HG03469 (cell line): ENCODE results near the gene RXFP1.

Experiments
- ATAC-seq: cut with Tn5 transposase; IDR thresholded peaks from one replicate; pipeline ENCODE4 v1.9.1; 2021; ENCODE audit warnings: mild to moderate bottlenecking, moderate library complexity, moderate number of reproducible peaks; ENCODE audit not compliant: unreplicated experiment

Gene RXFP1

DNA sequence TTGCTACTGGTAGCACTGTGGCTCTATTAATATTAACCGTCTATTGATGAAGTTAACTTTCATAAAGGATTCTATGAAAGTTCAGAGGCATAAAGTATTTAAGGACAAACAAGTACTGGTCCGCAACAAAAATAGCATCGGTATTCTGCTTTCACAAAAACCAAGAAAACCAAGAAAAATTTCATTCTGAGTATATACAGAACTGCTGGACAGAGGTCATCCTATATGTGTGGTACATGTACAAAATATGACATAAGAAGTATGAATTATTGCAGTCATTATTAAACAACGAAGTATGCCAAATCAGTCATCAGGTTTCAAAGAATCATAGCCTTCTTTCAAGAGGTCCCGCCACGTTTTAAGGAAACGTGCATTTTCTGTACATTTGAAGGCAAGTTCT is 147.6 kb downstream of the RXFP1 start:
- ATAC-seq = no peak

DNA sequence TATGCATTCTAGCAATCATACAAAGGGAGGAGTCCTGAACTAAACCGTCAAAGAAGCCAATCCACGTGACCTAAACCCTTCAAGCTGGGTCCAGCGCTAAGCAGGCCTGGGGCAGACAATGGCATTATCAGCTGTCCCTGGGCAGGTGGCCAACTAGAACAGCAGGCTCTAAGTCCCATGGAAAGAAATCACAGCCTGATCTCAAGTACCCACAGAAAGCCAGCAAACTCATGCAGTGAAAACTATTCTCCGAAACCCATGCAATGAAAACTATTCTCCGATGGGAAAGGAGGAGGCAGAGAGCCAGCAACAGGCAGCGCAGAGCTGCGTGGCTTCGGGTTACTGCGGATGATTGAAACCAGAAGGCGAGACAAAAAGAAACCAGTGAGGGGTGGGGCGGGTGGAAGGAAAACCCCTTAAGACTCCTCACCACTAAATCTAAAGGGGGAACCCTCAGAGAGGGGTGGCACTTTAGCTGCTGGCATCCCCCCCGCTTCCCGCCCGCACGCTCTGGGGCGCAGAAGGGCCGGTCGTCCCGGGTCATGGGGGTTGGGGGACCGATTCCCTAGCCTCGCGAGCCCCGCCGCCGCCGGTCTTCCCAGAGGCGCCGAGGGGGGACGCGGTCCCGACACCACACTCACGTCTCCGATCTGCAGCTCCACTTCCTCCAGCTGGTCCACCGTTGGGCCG is 149.4 kb downstream of the RXFP1 start:
- peak; percentile 11 for ATAC-seq

DNA sequence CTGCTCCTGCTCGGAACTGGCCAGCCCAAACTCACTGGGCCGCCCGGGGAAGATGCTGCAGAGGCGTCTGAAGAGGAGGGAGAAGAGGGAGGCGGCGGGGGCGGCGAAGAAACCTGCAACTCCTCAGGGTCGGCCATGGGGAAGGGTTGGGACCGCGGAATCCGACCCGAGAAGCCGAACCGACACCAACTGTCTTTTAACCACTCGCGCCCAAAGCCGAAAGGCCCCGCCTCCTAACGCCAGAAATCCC is 149.9 kb downstream of the RXFP1 start, which contains the start of gene C4orf46:
Gene C4orf46, minus strand, starts transcription at position 223 of the 250 bp plus-strand sequence. Its CDS starts 86 bp downstream, at position 137.
- no peak for ATAC-seq

DNA sequence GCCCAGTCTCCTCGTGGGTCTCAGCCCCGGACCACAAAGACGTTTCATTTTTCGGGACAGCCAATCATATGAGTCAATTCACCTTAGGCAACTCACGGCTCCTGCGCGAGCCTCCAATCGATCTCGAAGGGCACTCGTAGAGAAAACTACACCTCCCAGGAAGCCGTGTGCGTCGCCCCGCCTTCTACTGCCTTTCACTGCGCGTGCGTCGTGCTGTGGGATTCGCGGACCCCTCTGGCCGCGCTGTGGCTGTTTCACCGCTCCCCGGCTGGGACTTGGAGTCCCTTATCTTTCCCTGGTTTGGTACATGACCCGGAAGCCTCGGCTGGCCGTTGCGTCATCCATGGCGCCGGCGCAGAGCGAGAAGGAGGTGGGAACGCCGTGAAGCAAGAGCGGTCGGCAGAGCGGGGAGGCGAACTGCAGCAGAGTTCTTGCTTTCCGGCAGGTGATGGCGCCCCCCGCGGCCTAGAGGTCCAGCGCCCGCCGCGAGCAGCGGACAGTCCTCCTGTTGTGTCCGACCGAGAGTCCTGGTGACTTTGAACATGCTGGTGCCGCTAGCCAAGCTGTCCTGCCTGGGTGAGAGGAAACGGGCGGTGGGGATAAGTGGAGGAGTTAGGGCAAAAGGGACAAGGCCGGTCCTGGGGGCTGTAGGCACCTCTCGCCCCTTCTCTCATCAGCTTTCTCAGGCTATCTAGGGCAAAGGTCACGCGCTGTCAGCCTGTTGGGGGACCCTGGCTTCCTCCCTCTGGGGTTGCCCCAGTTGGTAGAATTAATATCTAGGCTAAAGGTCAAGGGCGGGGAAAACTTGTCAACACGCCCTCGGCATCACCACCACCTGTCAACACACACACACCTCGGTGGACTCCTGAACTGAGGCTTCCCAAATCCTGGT is 150.5 kb downstream of the RXFP1 start, which contains the start of gene ETFDH:
Gene ETFDH, plus strand, starts transcription at position 382 of the 892 bp plus-strand sequence. Its CDS starts 161 bp downstream, at position 543.
- peak; percentile 87 for ATAC-seq

DNA sequence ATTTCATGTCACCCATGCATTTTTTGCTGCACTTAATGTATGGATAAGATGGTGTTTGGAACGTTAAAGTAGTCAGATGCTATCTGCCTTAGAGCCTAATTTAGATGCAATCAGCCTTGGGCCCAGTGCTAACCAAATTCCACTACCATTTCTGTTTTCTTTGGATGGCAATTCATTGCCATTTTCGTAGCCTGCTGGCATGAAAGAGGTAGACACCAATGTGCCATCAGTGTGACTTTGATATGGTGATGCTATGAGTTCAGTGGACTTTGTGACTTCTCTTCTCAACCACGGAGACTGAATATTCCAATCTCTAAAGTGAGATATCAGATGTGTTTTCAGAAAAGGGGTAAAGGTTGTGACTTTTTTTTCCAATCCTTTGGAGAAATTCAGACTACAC is 152.0 kb downstream of the RXFP1 start:
- no peak for ATAC-seq

DNA sequence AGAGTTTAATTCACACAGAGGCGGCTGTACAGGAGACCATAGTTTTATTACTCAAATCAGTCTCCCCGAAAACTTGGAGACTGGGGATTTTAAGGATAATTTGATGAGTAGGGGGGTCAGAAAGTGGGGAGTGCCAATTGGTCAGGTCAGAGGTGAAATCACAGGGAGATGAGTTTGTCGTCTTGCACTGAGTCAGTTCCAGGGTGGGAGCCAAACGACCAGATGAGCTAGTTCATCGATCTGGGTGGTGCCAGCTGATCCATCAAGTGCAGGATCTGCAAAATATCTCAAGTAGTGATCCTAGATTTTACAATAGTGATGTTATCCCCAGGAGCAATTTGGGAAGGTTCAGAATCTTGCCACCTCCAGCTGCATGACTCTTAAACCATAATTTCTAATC is 154.4 kb downstream of the RXFP1 start:
- no peak for ATAC-seq

DNA sequence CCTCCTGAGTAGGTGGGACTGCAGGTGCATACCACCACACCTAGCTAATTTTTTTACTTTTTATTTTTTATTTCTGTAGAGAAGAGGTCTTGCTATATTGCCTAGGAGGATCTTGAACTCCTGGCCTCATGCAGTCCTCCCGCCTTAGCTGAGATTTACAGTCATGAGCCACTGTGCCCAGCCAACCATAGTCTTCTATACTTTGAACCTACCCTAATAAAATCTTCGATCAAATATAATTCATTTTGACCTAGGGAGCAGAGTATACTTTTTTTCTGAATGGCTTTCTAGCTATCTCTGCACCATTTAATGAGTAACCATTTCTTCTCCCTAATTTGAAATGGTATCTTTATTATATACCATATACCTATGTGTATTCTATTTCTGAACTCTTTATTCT is 157.1 kb downstream of the RXFP1 start:
- ATAC-seq = no peak

DNA sequence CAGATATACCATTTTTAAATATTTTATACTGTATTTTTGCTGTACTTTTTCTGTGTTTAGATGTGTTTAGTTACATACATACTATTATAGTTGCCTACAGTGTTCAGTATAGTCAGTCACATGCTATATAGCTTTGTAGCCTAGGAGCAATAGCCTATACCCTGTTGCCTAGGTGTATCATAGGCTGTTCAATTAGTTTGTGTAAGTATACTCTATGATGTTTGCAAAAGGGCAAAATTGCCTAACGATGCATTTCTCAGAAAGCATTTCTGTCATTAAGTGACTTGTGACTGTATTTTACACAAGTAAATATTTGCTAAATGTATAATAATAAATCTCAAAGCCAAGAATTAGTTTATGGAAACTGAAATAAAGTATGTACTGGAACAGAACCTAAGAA is 159.9 kb downstream of the RXFP1 start:
- no peak for ATAC-seq

DNA sequence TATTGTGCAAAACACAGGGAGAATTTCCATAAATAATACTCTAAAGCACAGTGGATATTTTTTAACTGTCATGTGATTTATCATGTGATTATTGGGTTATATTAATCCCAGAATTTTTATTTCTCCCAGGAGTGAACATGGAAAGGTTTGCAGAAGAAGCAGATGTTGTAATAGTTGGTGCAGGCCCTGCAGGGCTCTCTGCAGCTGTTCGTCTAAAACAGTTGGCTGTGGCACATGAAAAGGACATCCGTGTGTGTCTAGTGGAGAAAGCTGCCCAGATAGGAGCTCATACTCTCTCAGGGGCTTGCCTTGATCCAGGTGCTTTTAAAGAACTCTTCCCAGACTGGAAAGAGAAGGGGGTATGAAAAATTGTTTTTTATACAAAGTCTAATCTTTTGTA is 160.4 kb downstream of the RXFP1 start:
- ATAC-seq = no peak

DNA sequence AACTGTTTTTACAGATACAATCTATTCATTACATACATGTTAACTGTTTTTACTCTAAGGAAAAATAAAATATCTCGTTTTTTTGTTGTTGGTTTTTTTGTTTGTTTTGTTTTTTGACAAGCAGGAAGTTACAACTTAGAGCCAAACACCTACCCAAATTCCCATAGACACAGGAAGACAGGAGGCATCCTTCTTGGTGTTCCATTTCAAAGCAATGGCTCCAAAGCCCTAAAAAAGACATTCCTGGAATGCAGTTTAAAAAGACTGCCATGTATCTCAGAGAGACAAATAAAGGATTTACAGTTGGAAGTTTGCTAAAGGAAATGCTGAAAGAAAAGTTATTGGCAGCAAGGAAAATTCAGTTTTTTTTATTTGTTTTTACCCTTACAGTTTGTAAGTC is 167.1 kb downstream of the RXFP1 start:
- ATAC-seq = no peak
